Activated CD8-positive, alpha-beta T cell treated with anti-CD3 and anti-CD28 coated beads, Interleukin-2, amount 10 ng/mL, durations not matched to agents 7 days and 5 days (primary cell): ENCODE measurements around the gene BCL2L12. TPM values are rescaled to one million over a fixed set of nuclear protein-coding genes. Genes with fewer than 3 reads are reported as not detected.
A peak's percentile ranks its signal among the peaks of the same experiment; 100 is the strongest.
"Not testable (repeated sequence)": the region's sequence is repeated elsewhere in the genome, so short reads cannot be mapped to it uniquely, and the experiment has no call there.

Source experiments
- ATAC-seq: fragments of 150-1000 bp; cut with Tn5 transposase; one replicate; pipeline ENCODE4 v1.10.0; 2021; ENCODE audit warnings: moderate library complexity
- CTCF ChIA-PET: fragments of 350-600 bp; sonication (Branson Sonifier 250); formaldehyde crosslinking; loops from one replicate; lab custom pipeline; 2021; ENCODE audit warnings: antibody characterized with exemption; lab: Charles Lee
- POLR2A ChIA-PET: fragments of 350-600 bp; sonication (Branson Sonifier 250); formaldehyde crosslinking; loops from one replicate; lab custom pipeline; 2021; ENCODE audit warnings: antibody characterized with exemption; lab: Charles Lee
- DNase-seq: peaks from one replicate; pipeline ENCODE4 v3.0.0-alpha.2; 2020
- H3K27ac Mint-ChIP-seq: one replicate; pipeline ENCODE4 v1.8.0; 2021; ENCODE audit warnings: mild to moderate bottlenecking, mixed read lengths
- H3K27me3 Mint-ChIP-seq: one replicate; pipeline ENCODE4 v1.8.0; 2021; ENCODE audit warnings: low read depth, mixed read lengths
- H3K36me3 Mint-ChIP-seq: one replicate; pipeline ENCODE4 v1.8.0; 2021; ENCODE audit warnings: low read depth, mixed read lengths
- H3K4me1 Mint-ChIP-seq: one replicate; pipeline ENCODE4 v1.8.0; 2021; ENCODE audit warnings: low read depth, mixed read lengths
- H3K4me3 Mint-ChIP-seq: one replicate; pipeline ENCODE4 v1.8.0; 2021; ENCODE audit warnings: mild to moderate bottlenecking, mixed read lengths
- H3K9me3 Mint-ChIP-seq: one replicate; pipeline ENCODE4 v1.8.0; 2022; ENCODE audit warnings: mixed read lengths; ENCODE audit not compliant: insufficient read depth
- total RNA-seq, 2 experiments: library from RNA; stranded (reverse); gene quantifications; one replicate each; pipeline ENCODE4 v1.2.3, GENCODE V29; 2021

The BCL2L12 gene
- total RNA-seq, 2 experiments from 2014 or later: 84.7 to 87.7 TPM

GRCh38 chr19:49701271-49701786, 35.6 kb downstream of the BCL2L12 start:
- Mint-ChIP-seq H3K9me3 (no peaks in the 10 kb centered on the region), H3K36me3 (no peaks in the 10 kb centered on the region), H3K4me1 (no peaks in the 10 kb centered on the region), H3K27me3 (no peaks in the 10 kb centered on the region), H3K4me3 (no peak overlapping the region), H3K27ac (no peak overlapping the region)
- ChIA-PET POLR2A (no interaction called here), CTCF (no interaction called here)
- no peak for DNase-seq
- no peak for ATAC-seq

- DNase-seq (no peak), ATAC-seq (no peak)
- H3K27ac Mint-ChIP-seq: no peak overlapping the region
- no peaks in the 10 kb centered on the region for H3K4me1 Mint-ChIP-seq
- peaks cover 4% of the 10 kb centered on the region for H3K27me3 Mint-ChIP-seq
- H3K36me3 Mint-ChIP-seq: no peaks in the 10 kb centered on the region
- no peak overlapping the region for H3K4me3 Mint-ChIP-seq
- POLR2A ChIA-PET: no interaction called here
- CTCF ChIA-PET: interaction anchor here (1.1 kb wide), 1 partner anchor 12 kb away, joined by 4 read pairs; no protein-coding TSS in a partner anchor
- H3K9me3 Mint-ChIP-seq: no peaks in the 10 kb centered on the region
Measured at GRCh38 chr19:49704888-49705642, 39.3 kb downstream of the BCL2L12 start.

GRCh38 chr19:49705919-49706318, 40.2 kb downstream of the BCL2L12 start:
- peaks cover 4% of the 10 kb centered on the region for H3K27me3 Mint-ChIP-seq
- POLR2A ChIA-PET: no interaction called here
- CTCF ChIA-PET: interaction anchor here (1.1 kb wide), 1 partner anchor 12 kb away, joined by 4 read pairs; no protein-coding TSS in a partner anchor
- no peaks in the 10 kb centered on the region for H3K36me3 Mint-ChIP-seq
- H3K4me3 Mint-ChIP-seq: no peak overlapping the region
- no peaks in the 10 kb centered on the region for H3K4me1 Mint-ChIP-seq
- no peak for ATAC-seq
- H3K9me3 Mint-ChIP-seq: no peaks in the 10 kb centered on the region
- DNase-seq: no peak
- no peak overlapping the region for H3K27ac Mint-ChIP-seq

GRCh38 chr19:49710372-49710951, 44.7 kb downstream of the BCL2L12 start:
- no peak overlapping the region for H3K27ac Mint-ChIP-seq
- DNase-seq: no peak
- CTCF ChIA-PET: no interaction called here
- H3K4me3 Mint-ChIP-seq: no peak overlapping the region
- H3K27me3 Mint-ChIP-seq: peaks cover 4% of the 10 kb centered on the region
- H3K9me3 Mint-ChIP-seq: no peaks in the 10 kb centered on the region
- POLR2A ChIA-PET: no interaction called here
- no peaks in the 10 kb centered on the region for H3K4me1 Mint-ChIP-seq
- H3K36me3 Mint-ChIP-seq: no peaks in the 10 kb centered on the region
- ATAC-seq: no peak

GRCh38 chr19:49712397-49712859, 46.7 kb downstream of the BCL2L12 start:
- ChIA-PET CTCF (interaction anchor here (0.9 kb wide), 1 partner anchor 47 kb away, joined by 3 read pairs; no protein-coding TSS in a partner anchor), POLR2A (no interaction called here)
- Mint-ChIP-seq H3K9me3 (no peaks in the 10 kb centered on the region), H3K27ac (no peak overlapping the region), H3K36me3 (no peaks in the 10 kb centered on the region), H3K4me1 (peaks cover 8% of the 10 kb centered on the region), H3K4me3 (no peak overlapping the region), H3K27me3 (peaks cover 4% of the 10 kb centered on the region)
- DNase-seq (no peak), ATAC-seq (no peak)

- ChIA-PET CTCF (no interaction called here), POLR2A (no interaction called here)
- no peak overlapping the region for H3K4me3 Mint-ChIP-seq
- H3K27me3 Mint-ChIP-seq: peaks cover 4% of the 10 kb centered on the region
- H3K9me3 Mint-ChIP-seq: no peaks in the 10 kb centered on the region
- H3K36me3 Mint-ChIP-seq: no peaks in the 10 kb centered on the region
- H3K4me1 Mint-ChIP-seq: peaks cover 14% of the 10 kb centered on the region
- no peak for ATAC-seq
- H3K27ac Mint-ChIP-seq: no peak overlapping the region
- no peak for DNase-seq
Measured at GRCh38 chr19:49713236-49713845, 47.6 kb downstream of the BCL2L12 start.

- ATAC-seq: no peak
- CTCF ChIA-PET: interaction anchor here (0.6 to 2.3 kb wide), 4 partner anchors 40 to 465 kb away, joined by 3 to 26 read pairs (median 4); partner anchors contain the start of genes AP2A1 and PRMT1
Measured at GRCh38 chr19:49716154-49716553, 50.4 kb downstream of the BCL2L12 start.

GRCh38 chr19:49718511-49718910, 52.8 kb downstream of the BCL2L12 start:
- H3K27ac Mint-ChIP-seq: no peak overlapping the region
- DNase-seq (no peak), ATAC-seq (no peak)
- no peaks in the 10 kb centered on the region for H3K9me3 Mint-ChIP-seq
- H3K36me3 Mint-ChIP-seq: no peaks in the 10 kb centered on the region
- no peaks in the 10 kb centered on the region for H3K27me3 Mint-ChIP-seq
- ChIA-PET POLR2A (interaction anchor here (1.3 to 1.5 kb wide), 3 partner anchors 40 to 46 kb away, joined by 3 to 4 read pairs (median 3); no protein-coding TSS in a partner anchor), CTCF (interaction anchor here (0.7 to 2.3 kb wide), 13 partner anchors 10 to 158 kb away, joined by 3 to 26 read pairs (median 6); partner anchors contain the start of genes AKT1S1, AP2A1 and SCAF1)
- H3K4me3 Mint-ChIP-seq: peak overlapping the region; percentile 34
- peaks cover 21% of the 10 kb centered on the region for H3K4me1 Mint-ChIP-seq

More at GRCh38 chr19:49716154-49716553, 50.4 kb downstream of the BCL2L12 start:
- H3K27ac Mint-ChIP-seq: peak overlapping the region; percentile 7
- H3K4me1 Mint-ChIP-seq: peaks cover 21% of the 10 kb centered on the region
- DNase-seq: no peak
- POLR2A ChIA-PET: interaction anchor here (0.9 kb wide), 1 partner anchor 103 kb away, joined by 3 read pairs; no protein-coding TSS in a partner anchor
- no peaks in the 10 kb centered on the region for H3K27me3 Mint-ChIP-seq
- H3K4me3 Mint-ChIP-seq: no peak overlapping the region
- no peaks in the 10 kb centered on the region for H3K36me3 Mint-ChIP-seq
- no peaks in the 10 kb centered on the region for H3K9me3 Mint-ChIP-seq

- Mint-ChIP-seq H3K4me3 (peak overlapping the region; percentile 30), H3K27me3 (no peaks in the 10 kb centered on the region), H3K9me3 (no peaks in the 10 kb centered on the region), H3K4me1 (peaks cover 21% of the 10 kb centered on the region), H3K36me3 (no peaks in the 10 kb centered on the region), H3K27ac (peak overlapping the region; percentile 20)
- ChIA-PET CTCF (interaction anchor here (2.2 kb wide), 1 partner anchor 9 kb away, joined by 9 read pairs; no protein-coding TSS in a partner anchor), POLR2A (no interaction called here)
- no peak for ATAC-seq
- DNase-seq: no peak
Measured at GRCh38 chr19:49718991-49719390, 53.3 kb downstream of the BCL2L12 start.

- ATAC-seq, CTCF ChIA-PET, H3K27me3 Mint-ChIP-seq, DNase-seq, POLR2A ChIA-PET, H3K4me3 Mint-ChIP-seq, H3K27ac Mint-ChIP-seq, H3K36me3 Mint-ChIP-seq, H3K9me3 Mint-ChIP-seq: not testable (repeated sequence)
- H3K4me1 Mint-ChIP-seq: peaks cover 21% of the 10 kb centered on the region
Measured at GRCh38 chr19:49719420-49719819, 53.7 kb downstream of the BCL2L12 start.
